ENCODE data around the gene PRKN.

Gene PRKN

DNA sequence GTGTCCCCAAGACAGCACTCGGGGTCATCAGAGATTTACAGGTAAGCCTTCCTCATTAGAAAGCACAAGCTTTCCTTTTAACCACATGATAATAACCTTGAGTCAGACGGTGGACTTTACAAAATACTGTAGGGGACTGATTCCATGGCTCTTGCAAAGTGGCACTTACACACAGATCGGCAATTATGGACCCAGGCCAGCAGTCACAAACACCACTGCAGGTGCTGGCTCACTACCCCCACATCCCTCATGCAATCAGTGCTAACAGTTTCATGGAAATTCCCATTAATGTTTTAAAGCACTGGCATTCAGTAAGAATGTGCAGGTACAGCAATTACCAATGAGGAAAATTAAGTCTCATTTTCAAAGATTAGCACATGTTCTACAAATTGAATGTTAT, 516.5 kb downstream of the PRKN start:
- TF ChIP-seq EZH2phosphoT487 (IDR thresholded peaks at IDR 0.05; ENCODE audit: low read length) (no peak), EZH2 (optimal IDR thresholded peaks at IDR 0.05; ENCODE audit: low read depth, low read length) (no peak)
- TF ChIP-seq, protein P1, sequence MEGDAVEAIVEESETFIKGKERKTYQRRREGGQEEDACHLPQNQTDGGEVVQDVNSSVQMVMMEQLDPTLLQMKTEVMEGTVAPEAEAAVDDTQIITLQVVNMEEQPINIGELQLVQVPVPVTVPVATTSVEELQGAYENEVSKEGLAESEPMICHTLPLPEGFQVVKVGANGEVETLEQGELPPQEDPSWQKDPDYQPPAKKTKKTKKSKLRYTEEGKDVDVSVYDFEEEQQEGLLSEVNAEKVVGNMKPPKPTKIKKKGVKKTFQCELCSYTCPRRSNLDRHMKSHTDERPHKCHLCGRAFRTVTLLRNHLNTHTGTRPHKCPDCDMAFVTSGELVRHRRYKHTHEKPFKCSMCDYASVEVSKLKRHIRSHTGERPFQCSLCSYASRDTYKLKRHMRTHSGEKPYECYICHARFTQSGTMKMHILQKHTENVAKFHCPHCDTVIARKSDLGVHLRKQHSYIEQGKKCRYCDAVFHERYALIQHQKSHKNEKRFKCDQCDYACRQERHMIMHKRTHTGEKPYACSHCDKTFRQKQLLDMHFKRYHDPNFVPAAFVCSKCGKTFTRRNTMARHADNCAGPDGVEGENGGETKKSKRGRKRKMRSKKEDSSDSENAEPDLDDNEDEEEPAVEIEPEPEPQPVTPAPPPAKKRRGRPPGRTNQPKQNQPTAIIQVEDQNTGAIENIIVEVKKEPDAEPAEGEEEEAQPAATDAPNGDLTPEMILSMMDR (IDR thresholded peaks at IDR 0.05; ENCODE audit: low read length) = no peak
- no peak overlapping the region for H3K9ac ChIP-seq (ENCODE audit: low read length)
- H3K4me3 ChIP-seq (ENCODE audit: low read length) = no peak overlapping the region
- no peaks in the 10 kb centered on the region for H3K9me2 ChIP-seq (replicated peaks; ENCODE audit: insufficient read depth, low read length)
- DNase-seq = no peak
- H3K4me2 ChIP-seq (ENCODE audit: low read depth, low read length) = no peak overlapping the region
- H3K27me3 ChIP-seq (replicated peaks; ENCODE audit: insufficient read depth, low read length) = no peaks in the 10 kb centered on the region
- no peaks in the 10 kb centered on the region for H3K4me1 ChIP-seq (ENCODE audit: low read length)
- H3K36me3 ChIP-seq (replicated peaks; ENCODE audit: insufficient read depth, low read length) = no peaks in the 10 kb centered on the region
- H3K27ac ChIP-seq (ENCODE audit: low read length) = no peak overlapping the region
- no peaks in the 10 kb centered on the region for H3K9me3 ChIP-seq (replicated peaks; ENCODE audit: insufficient read depth, low read length)
- no peaks in the 10 kb centered on the region for H3K79me2 ChIP-seq (ENCODE audit: low read length)
- no peak overlapping the region for H2AFZ ChIP-seq (ENCODE audit: low read length)
- H4K20me1 ChIP-seq (ENCODE audit: insufficient read depth, low read length) = no peaks in the 10 kb centered on the region
- H3F3A ChIP-seq (ENCODE audit: insufficient read depth, low read length) = no peaks in the 10 kb centered on the region

DNA sequence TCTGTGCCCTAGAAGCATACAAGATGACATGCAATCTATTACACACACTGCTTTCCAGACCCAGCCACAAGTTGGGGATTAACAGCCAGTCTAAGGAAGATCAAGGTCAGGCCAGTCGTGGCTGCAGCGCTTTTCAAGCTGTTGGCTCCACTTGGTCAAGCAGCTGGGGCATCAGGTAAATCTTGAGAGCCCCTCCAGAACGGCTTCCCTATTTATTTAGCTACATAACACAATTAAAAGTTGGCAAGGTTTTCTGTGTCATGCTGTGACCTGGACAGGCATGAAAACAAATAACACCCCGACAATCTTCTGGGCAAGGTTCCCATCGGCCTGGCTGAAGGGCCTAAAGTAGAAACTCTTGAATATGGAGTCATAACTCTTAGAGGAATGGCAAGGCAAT, 524.3 kb downstream of the PRKN start:
- no peak overlapping the region for H2AFZ ChIP-seq (ENCODE audit: low read length)
- H3F3A ChIP-seq (ENCODE audit: insufficient read depth, low read length) = no peaks in the 10 kb centered on the region
- H3K4me1 ChIP-seq (ENCODE audit: low read length) = no peaks in the 10 kb centered on the region
- H3K27ac ChIP-seq (ENCODE audit: low read length) = no peak overlapping the region
- no peak overlapping the region for H3K4me2 ChIP-seq (ENCODE audit: low read depth, low read length)
- TF ChIP-seq EZH2phosphoT487 (IDR thresholded peaks at IDR 0.05; ENCODE audit: low read length) = no peak
- TF ChIP-seq, protein P1 (IDR thresholded peaks at IDR 0.05; ENCODE audit: low read length) = no peak
- TF ChIP-seq EZH2 (optimal IDR thresholded peaks at IDR 0.05; ENCODE audit: low read depth, low read length) = no peak
- no peaks in the 10 kb centered on the region for H3K9me2 ChIP-seq (replicated peaks; ENCODE audit: insufficient read depth, low read length)
- H3K9ac ChIP-seq (ENCODE audit: low read length) = no peak overlapping the region
- H3K79me2 ChIP-seq (ENCODE audit: low read length) = no peaks in the 10 kb centered on the region
- no peak for DNase-seq
- no peaks in the 10 kb centered on the region for H3K9me3 ChIP-seq (replicated peaks; ENCODE audit: insufficient read depth, low read length)
- no peaks in the 10 kb centered on the region for H3K36me3 ChIP-seq (replicated peaks; ENCODE audit: insufficient read depth, low read length)
- no peaks in the 10 kb centered on the region for H4K20me1 ChIP-seq (ENCODE audit: insufficient read depth, low read length)
- H3K27me3 ChIP-seq (replicated peaks; ENCODE audit: insufficient read depth, low read length) = no peaks in the 10 kb centered on the region
- no peak overlapping the region for H3K4me3 ChIP-seq (ENCODE audit: low read length)

DNA sequence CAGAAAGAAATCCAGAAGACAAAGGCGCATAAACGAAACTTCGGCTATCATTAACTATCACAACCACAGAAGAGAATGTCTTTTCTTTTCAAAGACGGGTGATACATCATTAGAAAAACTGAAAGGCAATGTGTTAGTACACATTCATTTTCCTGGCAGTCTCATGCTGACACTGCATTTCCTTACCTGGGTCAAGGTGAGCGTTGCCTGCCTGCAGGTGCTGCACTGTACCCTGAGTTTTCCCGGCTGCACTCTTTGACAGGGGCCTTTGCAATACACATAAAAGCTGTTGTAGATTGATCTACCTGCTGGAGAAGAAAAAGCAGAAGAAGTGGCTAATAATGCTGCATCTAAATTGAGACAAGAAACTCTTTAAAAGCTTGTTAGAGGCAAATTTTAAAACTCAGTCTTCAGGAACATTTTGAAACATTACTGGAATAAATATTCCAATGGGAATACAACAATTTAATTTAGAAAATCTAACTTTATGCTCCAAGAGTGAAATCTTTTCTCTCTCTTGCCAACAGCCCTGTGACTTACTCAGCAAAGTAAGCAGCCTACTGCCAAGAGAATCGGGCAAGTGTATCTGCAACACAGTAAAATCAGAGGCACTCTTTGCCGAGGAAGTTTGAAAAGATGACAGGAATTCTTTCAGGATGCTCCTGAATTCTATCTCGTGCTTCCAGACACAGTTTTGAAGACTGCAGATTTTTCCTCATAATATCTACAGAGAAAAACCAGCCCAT, 526.4 kb downstream of the PRKN start:
- no peaks in the 10 kb centered on the region for H3K36me3 ChIP-seq (replicated peaks; ENCODE audit: insufficient read depth, low read length)
- no peaks in the 10 kb centered on the region for H3F3A ChIP-seq (ENCODE audit: insufficient read depth, low read length)
- DNase-seq = no peak
- H2AFZ ChIP-seq (ENCODE audit: low read length) = no peak overlapping the region
- no peaks in the 10 kb centered on the region for H3K27me3 ChIP-seq (replicated peaks; ENCODE audit: insufficient read depth, low read length)
- no peak overlapping the region for H3K27ac ChIP-seq (ENCODE audit: low read length)
- no peak overlapping the region for H3K4me3 ChIP-seq (ENCODE audit: low read length)
- H3K4me2 ChIP-seq (ENCODE audit: low read depth, low read length) = no peak overlapping the region
- H3K9me3 ChIP-seq (replicated peaks; ENCODE audit: insufficient read depth, low read length) = no peaks in the 10 kb centered on the region
- no peak overlapping the region for H3K9ac ChIP-seq (ENCODE audit: low read length)
- no peaks in the 10 kb centered on the region for H3K4me1 ChIP-seq (ENCODE audit: low read length)
- no peaks in the 10 kb centered on the region for H3K79me2 ChIP-seq (ENCODE audit: low read length)
- no peaks in the 10 kb centered on the region for H3K9me2 ChIP-seq (replicated peaks; ENCODE audit: insufficient read depth, low read length)
- H4K20me1 ChIP-seq (ENCODE audit: insufficient read depth, low read length) = no peaks in the 10 kb centered on the region
- TF ChIP-seq, protein P1 (IDR thresholded peaks at IDR 0.05; ENCODE audit: low read length) = no peak
- TF ChIP-seq EZH2phosphoT487 (IDR thresholded peaks at IDR 0.05; ENCODE audit: low read length) (no peak), EZH2 (optimal IDR thresholded peaks at IDR 0.05; ENCODE audit: low read depth, low read length) (no peak)
